ENCODE measurements around the gene AMPH.
"Not testable (repeated sequence)": the region's sequence is repeated elsewhere in the genome, so short reads cannot be mapped to it uniquely, and the experiment has no call there.

- TF ChIP-seq, protein P1, sequence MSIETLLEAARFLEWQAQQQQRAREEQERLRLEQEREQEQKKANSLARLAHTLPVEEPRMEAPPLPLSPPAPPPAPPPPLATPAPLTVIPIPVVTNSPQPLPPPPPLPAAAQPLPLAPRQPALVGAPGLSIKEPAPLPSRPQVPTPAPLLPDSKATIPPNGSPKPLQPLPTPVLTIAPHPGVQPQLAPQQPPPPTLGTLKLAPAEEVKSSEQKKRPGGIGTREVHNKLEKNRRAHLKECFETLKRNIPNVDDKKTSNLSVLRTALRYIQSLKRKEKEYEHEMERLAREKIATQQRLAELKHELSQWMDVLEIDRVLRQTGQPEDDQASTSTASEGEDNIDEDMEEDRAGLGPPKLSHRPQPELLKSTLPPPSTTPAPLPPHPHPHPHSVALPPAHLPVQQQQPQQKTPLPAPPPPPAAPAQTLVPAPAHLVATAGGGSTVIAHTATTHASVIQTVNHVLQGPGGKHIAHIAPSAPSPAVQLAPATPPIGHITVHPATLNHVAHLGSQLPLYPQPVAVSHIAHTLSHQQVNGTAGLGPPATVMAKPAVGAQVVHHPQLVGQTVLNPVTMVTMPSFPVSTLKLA (conservative IDR thresholded peaks at IDR 0.05): not testable (repeated sequence)
- not testable (repeated sequence) for TF ChIP-seq HOXB6 (CRISPR knock-in tag; IDR thresholded peaks at IDR 0.05; ENCODE audit: borderline replicate concordance)
These were observed 285.6 kb downstream of the AMPH start for GRCh38 chr7:38345299-38346172.

Measured in K562 (cell line).